A549 (cell line): ENCODE results near the gene KAT2B. TPM values are rescaled to one million over a fixed set of nuclear protein-coding genes. Genes with fewer than 3 reads are reported as not detected.

ENCODE experiments used
- ATAC-seq, 2 experiments: fragments of 200-7000 bp in 1 of 2; fragments of >200 bp in 1 of 2; cut with Nextera tagmentation in 1 of 2; cut with Tn5 transposase in 1 of 2; 3 replicates each; pipeline versions ENCODE4 v1.8.0 to v1.9.1; 2018 to 2020; ENCODE audit warnings: mild to moderate bottlenecking in 1 of 2, moderate library complexity in 1 of 2
- CTCF ChIA-PET: fragments of 300-600 bp; sonication (Branson Sonifier 250); formaldehyde crosslinking; extraction: SDS; loops from one replicate; lab custom pipeline; 2021; ENCODE audit warnings: antibody characterized with exemption, inconsistent platforms; lab: Yijun Ruan, JAX
- POLR2A ChIA-PET: fragments of 350-600 bp; formaldehyde crosslinking; extraction: SDS; loops from one replicate; lab custom pipeline; 2021; ENCODE audit warnings: antibody characterized with exemption, inconsistent platforms; lab: Yijun Ruan, JAX
- DNase-seq, 2 experiments: peaks; one replicate each; pipeline versions ENCODE4 v3.0.0 to v3.0.0-alpha.2; 2011 to 2016; ENCODE audit warnings: low read depth in 1 of 2, low spot score in 1 of 2
- FAIRE-seq: peaks from 2 replicates; lab custom pipeline; 2011; peaks lifted over from hg19 to GRCh38; lab: Jason Lieb, UNC
- H3K27ac ChIP-seq, 2 experiments: fragments of >200 bp; sonication (Bioruptor Twin); formaldehyde crosslinking; 3 replicates each; pipeline ENCODE4 v1.5.1; 2016 to 2017
- H3K4me1 ChIP-seq: fragments of >200 bp; sonication (Bioruptor Twin); formaldehyde crosslinking; 3 replicates; pipeline ENCODE4 v1.6.1; 2016
- H3K4me2 ChIP-seq: fragments of >200 bp; sonication (Bioruptor Twin); formaldehyde crosslinking; 3 replicates; pipeline ENCODE4 v1.6.1; 2016
- H3K4me3 ChIP-seq: fragments of >200 bp; sonication (Bioruptor Twin); formaldehyde crosslinking; 3 replicates; pipeline ENCODE4 v1.5.1; 2016
- H3K9me3 ChIP-seq: fragments of >200 bp; sonication (Bioruptor Twin); formaldehyde crosslinking; 3 replicates; pipeline ENCODE4 v1.6.1; 2016
- CBX8 ChIP-seq: fragments of 200-600 bp; sonication (generic); IDR thresholded peaks from 2 replicates; pipeline ENCODE4 v1.6.1; 2016
- CHD2 ChIP-seq: fragments of 150-350 bp; IDR thresholded peaks from 2 replicates; pipeline ENCODE4 v1.6.1; 2014; ENCODE audit warnings: low read length; ENCODE audit not compliant: partially characterized antibody
- CHD4 ChIP-seq: fragments of 200-600 bp; sonication (generic); IDR thresholded peaks from 2 replicates; pipeline ENCODE4 v1.6.1; 2016; ENCODE audit warnings: antibody characterized with exemption, mild to moderate bottlenecking, borderline replicate concordance
- CTCF ChIP-seq: fragments of >200 bp; sonication (Bioruptor Twin); formaldehyde crosslinking; IDR thresholded peaks from 3 replicates; pipeline ENCODE4 v1.5.1; 2016
- EHMT2 ChIP-seq: fragments of 200-600 bp; sonication (generic); IDR thresholded peaks from 2 replicates; pipeline ENCODE4 v1.6.1; 2016; ENCODE audit warnings: antibody characterized with exemption, low read depth, mild to moderate bottlenecking, moderate library complexity
- ESRRA ChIP-seq: fragments of 150-350 bp; IDR thresholded peaks from 2 replicates; pipeline ENCODE4 v1.6.1; 2014; ENCODE audit warnings: mild to moderate bottlenecking, low read length, borderline replicate concordance
- FOSB ChIP-seq: fragments of 250-450 bp; sonication (Bioruptor Pico); IDR thresholded peaks from 2 replicates; pipeline ENCODE4 v1.5.0; 2020; ENCODE audit warnings: mild to moderate bottlenecking, moderate library complexity
- FOSL2 ChIP-seq, 2 experiments: fragments of 450-650 bp in 1 of 2; fragments of >200 bp in 1 of 2; sonication (Bioruptor Twin) in 1 of 2; formaldehyde crosslinking; IDR thresholded peaks; 2 replicates each; pipeline versions ENCODE4 v1.5.0 to v1.6.1; 2016 to 2020; ENCODE audit warnings: mild to moderate bottlenecking in 1 of 2, moderate library complexity in 1 of 2
- HDAC2 ChIP-seq: fragments of 200-600 bp; sonication (generic); IDR thresholded peaks from 2 replicates; pipeline ENCODE4 v1.6.1; 2016
- HES2 ChIP-seq: fragments of >200 bp; sonication (Bioruptor Twin); formaldehyde crosslinking; IDR thresholded peaks from 2 replicates; pipeline ENCODE4 v1.6.1; 2016
- HMGXB4 ChIP-seq: fragments of 250-450 bp; sonication (Bioruptor Pico); IDR thresholded peaks from 2 replicates; pipeline ENCODE4 v1.5.0; 2021; ENCODE audit warnings: mild to moderate bottlenecking, moderate library complexity, borderline replicate concordance
- HOXA7 ChIP-seq: fragments of 250-450 bp; sonication (Bioruptor Pico); IDR thresholded peaks from 2 replicates; pipeline ENCODE4 v1.5.0; 2020; ENCODE audit warnings: mild to moderate bottlenecking, moderate library complexity
- HOXB13 ChIP-seq: fragments of 250-450 bp; sonication (Bioruptor Pico); IDR thresholded peaks from 2 replicates; pipeline ENCODE4 v1.5.0; 2020; ENCODE audit warnings: low read depth, mild to moderate bottlenecking, moderate library complexity
- HOXB5 ChIP-seq: fragments of 250-450 bp; sonication (Bioruptor Pico); IDR thresholded peaks from 2 replicates; pipeline ENCODE4 v1.5.0; 2020; ENCODE audit warnings: mild to moderate bottlenecking, moderate library complexity
- JUN ChIP-seq, 2 experiments: fragments of >200 bp; sonication (Bioruptor Twin); formaldehyde crosslinking; IDR thresholded peaks; 2 replicates in 1 of 2; 3 replicates in 1 of 2; pipeline ENCODE4 v1.6.1; 2016 to 2017
- JUNB ChIP-seq: fragments of >200 bp; sonication (Bioruptor Twin); formaldehyde crosslinking; IDR thresholded peaks from 2 replicates; pipeline ENCODE4 v1.6.1; 2016
- MYC ChIP-seq: IDR thresholded peaks from 2 replicates; pipeline ENCODE4 v1.6.1; 2012; ENCODE audit warnings: mild to moderate bottlenecking, inconsistent platforms, low read length, improper control_type of control experiment, borderline replicate concordance
- NFE2L2 ChIP-seq: fragments of 150-350 bp; conservative IDR thresholded peaks from 2 replicates; pipeline ENCODE4 v1.6.1; 2014; ENCODE audit warnings: low read length
- RFX5 ChIP-seq: fragments of 450-650 bp; IDR thresholded peaks from 2 replicates; pipeline ENCODE4 v1.7.1; 2014; ENCODE audit warnings: antibody characterized with exemption, mild to moderate bottlenecking, moderate library complexity
- ZFP36 ChIP-seq: fragments of 450-650 bp; IDR thresholded peaks from 2 replicates; pipeline ENCODE4 v1.6.1; 2014; ENCODE audit warnings: borderline replicate concordance; ENCODE audit not compliant: partially characterized antibody
- WGBS: methylation state at CpG from one replicate; pipeline ENCODE4 v1.1.6; 2017; ENCODE audit errors: missing lambda C conversion rate; 5-methylcytosine and 5-hydroxymethylcytosine counted together
- polyA plus RNA-seq, 4 experiments: library from polyadenylated mRNA; depleted of rRNA in 3 of 4; stranded (reverse); fragments of >200 nt; fragmentation: RNase III in 1 of 4; extraction: RNeasy Plus Mini Kit Qiagen cat#74134 plus additional on column Dnase treatment in 1 of 4; gene quantifications; 2 replicates in 3 of 4; 3 replicates in 1 of 4; pipeline ENCODE4 v1.2.3, GENCODE V29; 2011 to 2017
- TF ChIP-seq, protein P1 (sequence below): fragments of 250-450 bp; sonication (Bioruptor Pico); IDR thresholded peaks from 2 replicates; pipeline ENCODE4 v1.5.0; 2020; ENCODE audit warnings: low read depth, mild to moderate bottlenecking, moderate library complexity

KAT2B gene
- polyA plus RNA-seq, 2 of the 4 experiments (the other 2 are of a cell fraction) = 7.2 to 11.9 TPM

DNA sequence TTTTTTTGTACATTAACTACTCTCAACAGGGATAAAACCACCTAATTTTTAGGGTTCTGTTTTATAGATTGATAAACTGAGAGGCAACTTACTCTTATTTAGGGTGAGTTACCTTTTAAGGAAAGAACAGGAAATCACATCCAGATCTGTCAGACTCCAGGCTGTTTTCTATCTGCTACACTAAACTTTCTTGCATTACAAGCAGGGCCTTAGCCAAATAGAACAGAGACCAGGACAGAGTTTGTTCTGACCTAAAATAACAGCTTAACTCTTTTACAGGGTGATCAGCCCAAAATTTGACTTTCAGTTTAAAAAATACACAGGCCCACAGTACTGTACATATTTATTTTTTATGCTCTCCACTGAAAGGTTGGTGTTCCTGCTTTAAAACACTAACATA is 107.1 kb downstream of the KAT2B start:
- Histone ChIP-seq H3K4me2 (no peak overlapping the region), H3K4me3 (no peak overlapping the region), H3K9me3 (no peaks in the 10 kb centered on the region), H3K27ac (no peak overlapping the region), H3K4me1 (no peaks in the 10 kb centered on the region)
- TF ChIP-seq RFX5 (no peak), JUN (IDR thresholded peaks at IDR 0.05) (no peak), HMGXB4 (CRISPR knock-in tag) (no peak), ESRRA (no peak), CHD4 (no peak), HES2 (no peak), CBX8 (no peak), CTCF (no peak), HOXB5 (no peak), FOSL2 (IDR thresholded peaks at IDR 0.05) (no peak), FOSL2 (CRISPR knock-in tag; IDR thresholded peaks at IDR 0.05) (no peak), CHD2 (no peak), NFE2L2 (no peak), HOXB13 (CRISPR knock-in tag) (no peak)
- CTCF ChIA-PET = interaction anchor here (0.7 kb wide), 1 partner anchor 1547 kb away, joined by 3 read pairs; no protein-coding TSS in a partner anchor
- DNase-seq (no peak), ATAC-seq (no peak), FAIRE-seq (no peak)
- POLR2A ChIA-PET = no interaction called here

DNA sequence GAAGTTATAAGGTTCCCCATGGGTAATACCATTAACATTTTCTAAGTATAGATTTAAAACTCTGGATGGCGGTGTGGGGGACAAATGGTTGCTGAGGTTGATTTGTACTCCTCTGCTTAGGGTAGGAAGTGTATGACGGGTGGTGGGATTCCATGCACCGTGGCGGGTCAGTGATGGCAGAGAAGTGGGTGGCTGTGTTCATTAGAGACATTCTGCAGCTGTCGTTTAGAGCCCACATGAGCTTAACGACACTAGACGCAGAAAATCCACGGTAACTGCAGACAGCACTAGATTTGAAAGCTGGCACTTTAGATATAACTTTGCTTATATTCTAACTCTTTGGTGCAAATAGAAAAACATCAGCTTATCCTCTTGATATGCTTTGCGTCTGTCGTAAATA is 108.2 kb downstream of the KAT2B start:
- FAIRE-seq (no peak), ATAC-seq (no peak), DNase-seq (no peak)
- no peaks in the 10 kb centered on the region for H3K9me3 ChIP-seq
- H3K4me3 ChIP-seq = no peak overlapping the region
- TF ChIP-seq FOSL2 (IDR thresholded peaks at IDR 0.05) (no peak), FOSL2 (CRISPR knock-in tag; IDR thresholded peaks at IDR 0.05) (no peak), HDAC2 (no peak), JUNB (no peak), EHMT2 (no peak), ZFP36 (no peak), HES2 (no peak), RFX5 (no peak), HOXA7 (CRISPR knock-in tag) (no peak), FOSB (no peak), MYC (no peak)
- TF ChIP-seq, protein P1, sequence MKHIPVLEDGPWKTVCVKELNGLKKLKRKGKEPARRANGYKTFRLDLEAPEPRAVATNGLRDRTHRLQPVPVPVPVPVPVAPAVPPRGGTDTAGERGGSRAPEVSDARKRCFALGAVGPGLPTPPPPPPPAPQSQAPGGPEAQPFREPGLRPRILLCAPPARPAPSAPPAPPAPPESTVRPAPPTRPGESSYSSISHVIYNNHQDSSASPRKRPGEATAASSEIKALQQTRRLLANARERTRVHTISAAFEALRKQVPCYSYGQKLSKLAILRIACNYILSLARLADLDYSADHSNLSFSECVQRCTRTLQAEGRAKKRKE (CRISPR knock-in tag) = no peak
- CTCF ChIA-PET = no interaction called here
- no peaks in the 10 kb centered on the region for H3K4me1 ChIP-seq
- no peak overlapping the region for H3K4me2 ChIP-seq
- H3K27ac ChIP-seq = no peak overlapping the region
- 93% methylated on average over 10 of the region's 10 CpGs for WGBS
- POLR2A ChIA-PET = no interaction called here
